Chondrocyte (in vitro differentiated cells): Measurements from ENCODE around the gene IRF7. TPM values are rescaled to one million over a fixed set of nuclear protein-coding genes. Genes with fewer than 3 reads are reported as not detected.

ENCODE experiments used
- DNase-seq: peaks from one replicate; pipeline ENCODE4 v3.0.0; 2021; ENCODE audit warnings: mixed read lengths, low spot score
- H3K27ac Mint-ChIP-seq: one replicate; pipeline ENCODE4 v1.8.0; 2021; ENCODE audit warnings: mild to moderate bottlenecking, moderate library complexity, mixed read lengths; ENCODE audit not compliant: unreplicated experiment
- H3K27me3 Mint-ChIP-seq: 2 replicates; pipeline ENCODE4 v1.8.0; 2021; ENCODE audit warnings: low read depth, mixed read lengths
- H3K36me3 Mint-ChIP-seq: 2 replicates; pipeline ENCODE4 v1.8.0; 2021; ENCODE audit warnings: low read depth, mixed read lengths
- H3K4me1 Mint-ChIP-seq: 2 replicates; pipeline ENCODE4 v1.8.0; 2021; ENCODE audit warnings: low read depth, mild to moderate bottlenecking, mixed read lengths
- H3K4me3 Mint-ChIP-seq: one replicate; pipeline ENCODE4 v1.8.0; 2021; ENCODE audit warnings: mild to moderate bottlenecking, moderate library complexity, mixed read lengths; ENCODE audit not compliant: unreplicated experiment
- H3K9me3 Mint-ChIP-seq: 2 replicates; pipeline ENCODE4 v1.8.0; 2021; ENCODE audit warnings: low read depth, mixed read lengths
- long read RNA-seq: library from polyadenylated mRNA; stranded (forward); transcript quantifications from one replicate; pipeline ENCODE4 v2.0.0, GENCODE V29; 2021
- total RNA-seq: library from RNA; stranded (reverse); gene quantifications from 3 replicates; pipeline ENCODE4 v1.2.1, GENCODE V29; 2021
- TF ChIP-seq, protein P1 (sequence below): fragments of 200-600 bp; sonication (generic); IDR thresholded peaks from 2 replicates; pipeline ENCODE4 v1.5.0; 2021; ENCODE audit warnings: antibody characterized with exemption, mild to moderate bottlenecking, moderate library complexity

The IRF7 gene
- total RNA-seq = 6.5 to 11.4 TPM (median 7.7 TPM) in 3 replicates
- long read RNA-seq, transcript IRF7-205 (11 exons, 1,974 nt) = major isoform, 8 of 29 reads
- long read RNA-seq, partial matches to known transcripts = 4 of 29 reads
- long read RNA-seq, other reads (novel, unspliced or antisense) = 12 of 29 reads

DNA sequence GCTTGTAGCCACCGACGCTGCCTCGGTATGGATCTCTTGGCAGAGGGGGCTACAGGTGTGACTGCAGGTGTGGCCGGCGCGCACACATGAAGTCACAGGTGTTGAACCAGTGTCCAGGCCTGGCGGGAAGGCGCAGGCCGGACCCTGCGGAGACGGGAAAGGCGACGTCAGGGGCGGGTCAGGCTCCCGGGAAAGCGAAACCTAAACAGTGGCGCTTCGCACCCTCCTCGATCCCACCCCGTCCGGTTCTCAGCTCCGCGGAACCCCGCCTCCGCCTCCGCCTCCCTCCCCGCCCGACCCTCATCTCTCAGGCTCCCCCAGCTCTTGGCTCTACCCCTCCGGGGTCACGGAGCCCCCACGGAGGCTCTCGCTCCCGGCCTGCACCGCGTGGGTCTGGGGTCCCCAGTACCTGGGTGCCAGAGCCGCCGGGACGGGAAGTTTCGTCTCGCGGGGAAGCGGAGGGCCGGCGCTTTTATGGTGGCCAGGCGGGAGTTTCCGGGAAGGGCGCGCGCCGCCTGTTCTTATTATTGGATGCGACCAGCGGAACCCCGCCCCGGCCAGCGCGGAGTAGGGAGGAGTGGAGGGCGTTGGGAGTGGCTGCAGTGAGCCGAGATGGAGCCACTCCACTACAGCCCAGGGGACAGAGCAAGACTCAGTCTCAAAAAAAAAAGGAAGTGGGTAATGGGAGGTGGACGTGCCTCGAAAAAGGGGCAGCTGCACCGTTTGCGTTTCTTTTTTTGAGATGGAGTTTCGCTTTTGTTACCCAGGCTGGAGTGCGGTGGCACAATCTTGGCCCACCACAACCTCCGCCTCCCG, at the start of gene IRF7:
TSS of gene IRF7 (minus strand) at position 447 of the 816 bp plus-strand sequence. CDS start 586 bp downstream, outside the sequence.
- no peak for DNase-seq
- Mint-ChIP-seq H3K27me3 (no peaks in the 10 kb centered on the region), H3K4me1 (peaks cover 14% of the 10 kb centered on the region), H3K36me3 (peaks cover 6% of the 10 kb centered on the region), H3K9me3 (no peaks in the 10 kb centered on the region), H3K27ac (peak within 1 kb of the TSS; percentile 92), H3K4me3 (peak within 1 kb of the TSS; percentile 80)
- TF ChIP-seq, protein P1, sequence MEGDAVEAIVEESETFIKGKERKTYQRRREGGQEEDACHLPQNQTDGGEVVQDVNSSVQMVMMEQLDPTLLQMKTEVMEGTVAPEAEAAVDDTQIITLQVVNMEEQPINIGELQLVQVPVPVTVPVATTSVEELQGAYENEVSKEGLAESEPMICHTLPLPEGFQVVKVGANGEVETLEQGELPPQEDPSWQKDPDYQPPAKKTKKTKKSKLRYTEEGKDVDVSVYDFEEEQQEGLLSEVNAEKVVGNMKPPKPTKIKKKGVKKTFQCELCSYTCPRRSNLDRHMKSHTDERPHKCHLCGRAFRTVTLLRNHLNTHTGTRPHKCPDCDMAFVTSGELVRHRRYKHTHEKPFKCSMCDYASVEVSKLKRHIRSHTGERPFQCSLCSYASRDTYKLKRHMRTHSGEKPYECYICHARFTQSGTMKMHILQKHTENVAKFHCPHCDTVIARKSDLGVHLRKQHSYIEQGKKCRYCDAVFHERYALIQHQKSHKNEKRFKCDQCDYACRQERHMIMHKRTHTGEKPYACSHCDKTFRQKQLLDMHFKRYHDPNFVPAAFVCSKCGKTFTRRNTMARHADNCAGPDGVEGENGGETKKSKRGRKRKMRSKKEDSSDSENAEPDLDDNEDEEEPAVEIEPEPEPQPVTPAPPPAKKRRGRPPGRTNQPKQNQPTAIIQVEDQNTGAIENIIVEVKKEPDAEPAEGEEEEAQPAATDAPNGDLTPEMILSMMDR = no peak

DNA sequence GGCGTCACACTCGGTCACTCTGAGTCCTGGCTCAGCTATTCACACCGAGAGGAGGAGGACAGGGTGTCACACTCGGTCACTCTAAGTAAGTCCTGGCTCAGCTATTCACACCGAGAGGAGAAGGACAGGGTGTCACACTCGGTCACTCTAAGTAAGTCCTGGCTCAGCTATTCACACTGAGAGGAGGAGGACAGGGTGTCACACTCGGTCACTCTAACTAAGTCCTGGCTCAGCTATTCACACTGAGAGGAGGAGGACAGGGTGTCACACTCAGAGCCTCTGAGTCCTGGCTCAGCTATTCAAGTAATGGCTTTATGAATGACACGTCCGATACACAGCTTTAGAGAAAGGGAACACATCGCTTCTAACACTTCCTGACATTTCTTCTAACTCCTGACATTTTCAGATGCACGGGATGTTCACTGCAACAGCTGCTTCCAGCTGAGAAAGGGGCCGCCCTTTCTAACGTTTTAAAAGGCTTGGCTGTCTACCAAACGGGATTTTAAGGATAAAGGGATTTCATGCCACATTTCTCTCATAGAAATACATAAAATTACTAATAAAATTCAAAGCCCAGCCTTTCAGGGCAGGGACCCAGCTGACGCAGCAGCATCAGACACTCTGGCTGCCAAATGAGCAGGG, 49.4 kb upstream of the IRF7 start:
- Mint-ChIP-seq H3K4me1 (peaks cover 11% of the 10 kb centered on the region), H3K27me3 (no peaks in the 10 kb centered on the region), H3K4me3 (no peak overlapping the region), H3K36me3 (peaks cover 13% of the 10 kb centered on the region), H3K27ac (no peak overlapping the region), H3K9me3 (no peaks in the 10 kb centered on the region)
- DNase-seq = no peak
- TF ChIP-seq, protein P1 = no peak

DNA sequence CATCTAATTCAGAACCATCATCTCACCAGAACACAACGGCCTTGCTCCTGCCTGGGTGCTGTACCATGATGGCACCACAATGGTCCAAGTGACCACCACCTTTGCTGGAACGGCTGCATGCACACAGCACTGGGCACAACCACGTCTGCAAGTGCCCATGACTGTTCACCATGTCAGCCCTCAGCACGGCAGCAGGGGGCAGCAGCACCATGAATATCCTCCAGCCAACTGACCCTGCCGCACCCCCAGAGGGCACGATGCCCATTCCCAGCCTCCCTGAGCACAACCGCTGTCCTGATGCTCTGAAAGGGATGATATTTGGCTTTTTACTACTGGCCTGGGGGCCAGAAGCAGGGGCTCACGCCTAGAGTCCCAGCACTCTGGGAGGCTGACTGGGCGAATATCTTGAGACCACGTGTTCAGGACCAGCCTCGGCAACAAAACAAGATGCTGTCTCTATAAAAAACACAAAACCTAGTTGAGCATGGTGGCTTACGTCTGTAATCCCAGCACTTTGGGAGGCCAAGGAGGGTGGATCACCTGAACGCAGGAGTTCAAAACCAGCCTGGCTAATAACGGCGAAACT, 47.0 kb upstream of the IRF7 start:
- TF ChIP-seq, protein P1 = peak; percentile 90
- peaks cover 9% of the 10 kb centered on the region for H3K36me3 Mint-ChIP-seq
- no peak overlapping the region for H3K4me3 Mint-ChIP-seq
- no peaks in the 10 kb centered on the region for H3K27me3 Mint-ChIP-seq
- H3K4me1 Mint-ChIP-seq = peaks cover 11% of the 10 kb centered on the region
- DNase-seq = no peak
- H3K27ac Mint-ChIP-seq = no peak overlapping the region
- H3K9me3 Mint-ChIP-seq = no peaks in the 10 kb centered on the region

DNA sequence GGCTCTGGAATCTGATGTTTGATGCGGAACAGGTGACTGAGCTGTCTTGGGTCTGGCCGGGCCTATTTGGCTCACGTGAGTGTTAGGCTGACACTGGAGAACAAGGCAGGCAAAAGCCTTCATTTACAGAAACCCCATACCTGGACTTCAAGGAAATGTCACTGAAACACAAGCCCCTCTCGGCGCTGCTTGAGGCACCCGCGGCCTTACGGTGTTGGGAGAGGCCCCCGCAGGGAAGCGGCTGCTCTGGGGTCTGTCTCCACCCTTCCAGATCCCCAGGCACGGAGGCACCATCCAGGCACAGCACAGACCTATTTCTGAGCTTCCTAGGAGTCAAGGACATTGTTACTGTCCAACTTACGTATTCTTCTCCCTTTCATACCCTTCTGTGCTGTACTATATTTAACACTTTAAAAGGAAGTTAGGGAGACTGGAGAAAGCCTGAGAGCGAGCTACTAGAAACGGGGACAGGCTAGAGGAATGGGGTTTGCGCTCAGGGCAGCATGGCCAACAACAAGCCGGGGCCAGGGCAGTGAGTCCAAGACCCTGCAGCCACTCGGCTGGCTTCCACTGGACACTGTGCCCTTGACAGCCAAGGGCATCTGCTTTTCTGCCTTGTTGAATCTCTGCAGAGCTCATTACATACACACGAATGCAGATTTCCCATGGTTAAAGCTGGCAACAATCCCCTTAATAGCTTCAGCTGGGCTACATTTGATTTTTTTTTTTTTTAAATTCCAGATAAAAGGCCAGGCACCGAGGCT, 45.1 kb upstream of the IRF7 start:
- no peaks in the 10 kb centered on the region for H3K27me3 Mint-ChIP-seq
- no peak for DNase-seq
- H3K4me3 Mint-ChIP-seq = no peak overlapping the region
- no peak overlapping the region for H3K27ac Mint-ChIP-seq
- H3K9me3 Mint-ChIP-seq = no peaks in the 10 kb centered on the region
- TF ChIP-seq, protein P1 = no peak
- peaks cover 9% of the 10 kb centered on the region for H3K36me3 Mint-ChIP-seq
- H3K4me1 Mint-ChIP-seq = peaks cover 7% of the 10 kb centered on the region
